HL-60 (cell line): Measurements from ENCODE around the gene NOC4L.

ENCODE experiments used
- CTCF ChIP-seq: IDR thresholded peaks from one replicate; pipeline ENCODE4 v1.5.1; 2011; ENCODE audit warnings: low read length, control low read depth, inconsistent platforms; ENCODE audit not compliant: insufficient read depth
- TF ChIP-seq, protein P1 (sequence below): IDR thresholded peaks from 2 replicates; pipeline ENCODE4 v1.6.1; 2012; ENCODE audit warnings: low read depth; ENCODE audit not compliant: insufficient replicate concordance

- TF ChIP-seq CTCF: no peak
- TF ChIP-seq, protein P1, sequence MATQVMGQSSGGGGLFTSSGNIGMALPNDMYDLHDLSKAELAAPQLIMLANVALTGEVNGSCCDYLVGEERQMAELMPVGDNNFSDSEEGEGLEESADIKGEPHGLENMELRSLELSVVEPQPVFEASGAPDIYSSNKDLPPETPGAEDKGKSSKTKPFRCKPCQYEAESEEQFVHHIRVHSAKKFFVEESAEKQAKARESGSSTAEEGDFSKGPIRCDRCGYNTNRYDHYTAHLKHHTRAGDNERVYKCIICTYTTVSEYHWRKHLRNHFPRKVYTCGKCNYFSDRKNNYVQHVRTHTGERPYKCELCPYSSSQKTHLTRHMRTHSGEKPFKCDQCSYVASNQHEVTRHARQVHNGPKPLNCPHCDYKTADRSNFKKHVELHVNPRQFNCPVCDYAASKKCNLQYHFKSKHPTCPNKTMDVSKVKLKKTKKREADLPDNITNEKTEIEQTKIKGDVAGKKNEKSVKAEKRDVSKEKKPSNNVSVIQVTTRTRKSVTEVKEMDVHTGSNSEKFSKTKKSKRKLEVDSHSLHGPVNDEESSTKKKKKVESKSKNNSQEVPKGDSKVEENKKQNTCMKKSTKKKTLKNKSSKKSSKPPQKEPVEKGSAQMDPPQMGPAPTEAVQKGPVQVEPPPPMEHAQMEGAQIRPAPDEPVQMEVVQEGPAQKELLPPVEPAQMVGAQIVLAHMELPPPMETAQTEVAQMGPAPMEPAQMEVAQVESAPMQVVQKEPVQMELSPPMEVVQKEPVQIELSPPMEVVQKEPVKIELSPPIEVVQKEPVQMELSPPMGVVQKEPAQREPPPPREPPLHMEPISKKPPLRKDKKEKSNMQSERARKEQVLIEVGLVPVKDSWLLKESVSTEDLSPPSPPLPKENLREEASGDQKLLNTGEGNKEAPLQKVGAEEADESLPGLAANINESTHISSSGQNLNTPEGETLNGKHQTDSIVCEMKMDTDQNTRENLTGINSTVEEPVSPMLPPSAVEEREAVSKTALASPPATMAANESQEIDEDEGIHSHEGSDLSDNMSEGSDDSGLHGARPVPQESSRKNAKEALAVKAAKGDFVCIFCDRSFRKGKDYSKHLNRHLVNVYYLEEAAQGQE: no peak
Measured at GRCh38 chr12:132188916-132189325, 44.7 kb downstream of the NOC4L start.
